HG03575 (cell line): ENCODE measurements around the gene GRK6.

Source experiments
- ATAC-seq: cut with Tn5 transposase; IDR thresholded peaks from one replicate; pipeline ENCODE4 v1.9.1; 2021; ENCODE audit not compliant: unreplicated experiment, insufficient number of reproducible peaks, low FRiP score; ENCODE audit errors: extremely low read depth

Gene GRK6

GRCh38 chr5:177447611-177448243, 21.3 kb downstream of the GRK6 start:
- no peak for ATAC-seq

DNA sequence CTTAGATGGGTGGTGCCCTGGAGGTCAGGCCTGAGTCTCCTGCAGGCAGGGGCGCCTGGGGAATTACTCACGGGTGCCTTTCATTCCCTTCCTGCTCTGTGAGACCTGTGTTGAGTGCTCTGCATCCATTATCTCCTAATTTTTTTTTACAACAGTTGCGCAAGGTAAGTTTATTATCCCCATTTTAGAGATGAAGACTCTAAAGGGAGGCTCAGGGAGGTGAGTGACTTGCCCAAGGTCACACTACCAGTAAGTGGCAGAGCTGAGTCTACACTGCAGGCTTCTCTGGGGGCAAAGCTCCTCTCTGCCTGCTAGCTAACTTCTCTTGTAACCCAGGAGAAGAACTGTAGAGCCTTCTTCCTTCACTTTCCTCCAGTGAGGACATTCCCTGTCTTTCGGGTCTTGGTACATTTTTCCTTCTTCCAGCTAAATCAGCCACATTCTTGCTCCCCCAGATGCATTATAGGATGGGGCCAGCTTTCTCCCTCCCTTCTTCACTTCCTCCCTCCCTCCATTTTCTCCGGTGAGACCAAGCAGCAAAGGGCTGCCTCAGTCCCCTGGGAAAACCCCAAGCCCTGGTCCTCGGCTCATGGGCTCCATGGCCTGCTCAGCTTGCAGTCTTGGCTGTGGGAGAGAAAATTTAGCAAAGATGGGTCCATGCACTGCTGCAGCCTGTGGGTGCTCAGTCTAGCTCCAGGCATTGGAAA, 21.9 kb downstream of the GRK6 start:
- no peak for ATAC-seq

GRCh38 chr5:177449140-177450061, 22.9 kb downstream of the GRK6 start:
- ATAC-seq = no peak

- ATAC-seq = no peak
Measured at GRCh38 chr5:177450667-177451424, 24.4 kb downstream of the GRK6 start.

- ATAC-seq = no peak
Measured at GRCh38 chr5:177452688-177453638, 26.5 kb downstream of the GRK6 start.

GRCh38 chr5:177453852-177454396, 27.4 kb downstream of the GRK6 start:
- ATAC-seq = no peak

GRCh38 chr5:177454397-177455035, 28.0 kb downstream of the GRK6 start:
- no peak for ATAC-seq

DNA sequence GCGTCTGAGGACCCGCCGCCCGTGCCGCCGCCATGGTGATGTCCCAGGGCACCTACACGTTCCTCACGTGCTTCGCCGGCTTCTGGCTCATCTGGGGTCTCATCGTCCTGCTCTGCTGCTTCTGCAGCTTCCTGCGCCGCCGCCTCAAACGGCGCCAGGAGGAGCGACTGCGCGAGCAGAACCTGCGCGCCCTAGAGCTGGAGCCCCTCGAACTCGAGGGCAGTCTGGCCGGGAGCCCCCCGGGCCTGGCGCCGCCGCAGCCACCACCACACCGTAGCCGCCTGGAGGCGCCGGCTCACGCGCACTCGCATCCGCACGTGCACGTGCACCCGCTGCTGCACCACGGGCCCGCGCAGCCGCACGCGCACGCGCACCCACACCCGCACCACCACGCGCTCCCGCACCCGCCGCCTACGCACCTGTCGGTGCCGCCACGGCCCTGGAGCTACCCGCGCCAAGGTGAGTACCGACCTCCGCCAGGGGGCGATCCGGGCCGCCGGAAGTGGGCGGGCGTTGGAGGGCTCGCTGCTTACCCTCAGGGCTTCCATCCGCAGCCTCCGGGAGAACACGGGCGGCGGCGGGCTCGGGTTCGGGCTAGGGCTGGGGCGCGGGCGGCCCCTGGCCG, 28.7 kb downstream of the GRK6 start:
- ATAC-seq = no peak

- ATAC-seq = no peak
Measured at GRCh38 chr5:177455661-177456590, 29.4 kb downstream of the GRK6 start.

- no peak for ATAC-seq
Measured at GRCh38 chr5:177456591-177456964, 30.1 kb downstream of the GRK6 start.

DNA sequence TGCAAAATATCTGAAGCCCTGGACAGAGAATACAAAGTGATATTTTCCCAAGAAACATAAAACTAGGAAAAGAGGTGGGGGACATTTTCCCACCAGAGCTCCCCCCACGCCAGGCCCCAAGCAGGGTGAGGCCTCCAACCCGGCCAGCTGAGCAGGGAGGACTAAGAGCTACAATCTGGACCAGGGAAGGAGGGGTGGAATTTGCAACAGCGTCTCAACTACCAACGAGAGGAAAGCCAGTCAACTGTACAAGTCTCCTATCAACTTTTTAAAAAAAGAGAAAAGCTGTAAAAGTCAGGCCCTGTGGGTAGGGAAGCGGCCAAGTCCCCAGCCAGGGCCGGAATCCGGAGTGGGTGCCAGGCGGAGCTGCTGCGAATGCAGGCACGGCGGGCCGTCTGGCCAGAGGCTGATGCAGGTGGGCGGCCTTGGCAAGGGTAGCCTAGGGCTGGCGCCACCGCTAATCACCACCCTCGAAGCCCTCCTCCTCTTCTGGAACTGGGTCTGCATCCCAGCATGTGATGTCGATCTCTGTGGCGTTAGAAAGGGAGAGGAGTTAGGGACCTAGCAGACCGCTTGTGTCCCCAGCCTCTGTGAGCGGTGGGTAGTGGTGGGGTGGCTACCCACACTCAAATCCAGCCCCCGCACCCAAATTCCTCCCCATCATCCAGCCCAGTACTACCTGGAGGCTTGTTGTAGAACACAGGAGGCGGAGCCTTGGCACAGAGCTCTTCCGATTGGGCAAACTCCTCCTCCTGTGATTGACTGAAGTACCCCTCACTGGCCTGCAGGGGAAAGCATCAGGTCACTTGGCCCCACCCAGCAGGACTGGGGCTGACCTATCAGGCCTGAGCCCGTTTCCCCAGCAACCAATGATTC, 30.7 kb downstream of the GRK6 start:
- no peak for ATAC-seq

DNA sequence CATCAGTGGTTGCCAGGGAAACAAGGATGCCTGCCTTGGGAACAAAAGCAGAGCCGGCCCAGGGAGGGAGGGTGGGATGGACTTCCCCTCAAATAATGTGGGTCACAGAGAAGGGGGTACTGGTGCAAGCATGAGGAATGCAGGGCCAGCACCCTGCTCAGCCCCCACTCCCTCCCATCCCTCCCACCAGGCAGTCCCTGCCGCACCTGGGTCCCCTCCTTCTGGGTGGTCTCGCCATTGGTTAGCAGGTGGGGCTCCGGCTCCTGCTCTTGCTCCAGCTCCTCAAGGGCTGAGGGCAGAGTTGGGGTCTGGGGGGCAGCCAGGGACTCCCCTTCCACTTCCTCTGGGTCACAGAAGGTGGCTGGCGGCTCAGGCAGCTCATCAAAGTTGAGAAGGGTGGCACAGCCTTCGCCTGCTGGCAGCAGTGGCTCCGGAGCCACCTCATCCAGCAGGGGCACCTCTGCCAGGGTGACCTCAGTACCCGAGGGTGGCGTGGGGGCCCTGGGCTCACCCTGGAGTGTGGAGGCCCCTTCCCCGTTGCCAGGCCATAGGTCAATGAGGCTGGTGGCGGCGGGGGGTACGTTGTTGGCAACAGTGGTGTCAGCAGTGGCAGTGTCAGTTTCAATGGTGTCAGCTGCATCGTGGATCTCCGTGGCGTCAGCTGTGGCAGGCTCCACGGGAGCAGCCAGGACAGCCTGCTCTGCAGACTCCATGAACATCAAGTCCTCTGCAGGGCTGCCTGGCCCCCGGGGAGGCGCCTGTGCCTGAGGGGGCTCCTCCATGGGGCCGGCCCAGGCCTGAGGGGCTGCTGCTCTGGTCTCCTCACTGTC, 31.6 kb downstream of the GRK6 start:
- ATAC-seq = no peak

DNA sequence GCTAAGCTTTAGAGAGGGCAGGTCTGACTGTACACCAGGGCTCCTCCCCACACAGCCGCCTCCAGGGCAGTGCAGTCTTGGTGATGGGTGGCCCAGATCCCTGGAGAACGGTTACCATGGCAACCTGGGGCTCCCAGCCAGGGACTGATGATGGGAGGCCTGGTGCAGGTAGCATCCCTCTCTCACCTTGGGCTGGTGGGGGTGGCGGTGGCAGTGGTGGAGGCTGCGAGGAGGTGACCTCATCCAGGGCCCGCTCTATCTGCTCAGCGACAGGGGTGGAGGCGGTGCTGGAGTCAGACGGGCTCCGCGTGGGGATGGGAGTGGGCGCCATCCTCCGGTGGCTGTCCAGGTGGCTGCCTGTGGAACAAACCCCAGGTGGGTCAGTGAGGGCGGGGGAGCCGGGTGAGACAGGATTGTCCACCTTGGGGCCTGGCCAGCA, 32.5 kb downstream of the GRK6 start:
- no peak for ATAC-seq

- ATAC-seq = no peak
Measured at GRCh38 chr5:177459357-177459756, 32.9 kb downstream of the GRK6 start.
